GM18951 (cell line): ENCODE results near the gene TRIP13.

Experiments
- POLR2A ChIP-seq: IDR thresholded peaks from 4 replicates; pipeline ENCODE4 v1.6.1; 2011; ENCODE audit warnings: mild to moderate bottlenecking; ENCODE audit not compliant: insufficient read length, insufficient read depth; ENCODE audit errors: extremely low read depth
- in situ Hi-C: fragments of 300-500 bp; cut with MboI; formaldehyde crosslinking; loops from one replicate; pipeline ENCODE4 v1.12.0; 2022; ENCODE audit warnings: low sequenced_read_pairs, mixed read lengths, inconsistent platforms; ENCODE audit not compliant: unreplicated experiment

The TRIP13 gene

DNA sequence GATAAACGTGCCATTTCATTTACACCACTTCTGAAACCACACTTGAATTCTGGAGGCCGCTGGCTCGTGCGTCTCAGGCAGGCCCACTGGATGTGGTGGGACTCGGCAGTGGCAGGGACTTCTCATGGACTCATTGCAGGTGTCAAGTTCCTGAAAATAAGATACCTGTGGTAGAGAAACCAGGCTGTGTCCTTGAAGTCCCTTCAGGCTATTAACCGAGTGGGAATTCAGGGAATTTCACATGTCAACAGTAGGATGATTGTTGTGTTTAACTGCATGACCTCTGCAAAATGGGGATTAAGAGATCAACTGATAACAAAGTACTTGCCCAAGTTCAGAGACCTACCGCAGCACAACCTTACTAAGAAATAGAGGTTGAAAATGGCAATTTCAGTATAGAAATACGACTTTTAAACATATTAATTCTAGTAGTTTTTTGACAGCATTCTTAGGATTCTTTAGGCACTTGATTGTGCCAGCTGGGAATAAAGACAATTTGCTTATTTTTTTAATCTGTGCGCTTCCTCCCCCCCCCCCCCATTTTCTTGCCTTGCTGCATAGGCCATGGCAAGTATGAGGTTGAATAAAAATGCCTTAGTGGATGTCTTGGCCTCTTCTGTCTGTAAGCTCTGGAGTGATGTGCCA lies 26.8 kb downstream of the TRIP13 start:
- in situ Hi-C loops = no loop called here
- no peak for TF ChIP-seq POLR2A

DNA sequence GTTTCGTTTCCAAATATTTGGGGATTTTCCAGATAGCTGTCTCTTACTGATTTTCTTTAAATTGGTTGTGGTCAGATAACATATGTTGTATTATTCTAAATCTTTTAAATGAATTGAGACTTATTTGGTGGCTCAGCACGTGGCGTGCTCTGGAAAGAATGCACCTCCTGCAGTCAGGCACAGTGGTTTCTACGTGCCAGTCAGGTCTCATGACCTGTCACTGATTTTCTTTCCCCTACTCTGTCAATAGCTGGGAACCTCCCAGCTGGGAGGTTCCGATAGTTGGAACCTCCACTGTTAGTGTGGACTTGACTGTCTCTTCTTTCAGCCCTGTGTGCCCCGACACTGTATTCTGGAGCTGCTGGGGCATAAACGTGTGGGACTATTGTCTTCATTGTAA lies 27.6 kb downstream of the TRIP13 start:
- in situ Hi-C loops = no loop called here
- no peak for TF ChIP-seq POLR2A

DNA sequence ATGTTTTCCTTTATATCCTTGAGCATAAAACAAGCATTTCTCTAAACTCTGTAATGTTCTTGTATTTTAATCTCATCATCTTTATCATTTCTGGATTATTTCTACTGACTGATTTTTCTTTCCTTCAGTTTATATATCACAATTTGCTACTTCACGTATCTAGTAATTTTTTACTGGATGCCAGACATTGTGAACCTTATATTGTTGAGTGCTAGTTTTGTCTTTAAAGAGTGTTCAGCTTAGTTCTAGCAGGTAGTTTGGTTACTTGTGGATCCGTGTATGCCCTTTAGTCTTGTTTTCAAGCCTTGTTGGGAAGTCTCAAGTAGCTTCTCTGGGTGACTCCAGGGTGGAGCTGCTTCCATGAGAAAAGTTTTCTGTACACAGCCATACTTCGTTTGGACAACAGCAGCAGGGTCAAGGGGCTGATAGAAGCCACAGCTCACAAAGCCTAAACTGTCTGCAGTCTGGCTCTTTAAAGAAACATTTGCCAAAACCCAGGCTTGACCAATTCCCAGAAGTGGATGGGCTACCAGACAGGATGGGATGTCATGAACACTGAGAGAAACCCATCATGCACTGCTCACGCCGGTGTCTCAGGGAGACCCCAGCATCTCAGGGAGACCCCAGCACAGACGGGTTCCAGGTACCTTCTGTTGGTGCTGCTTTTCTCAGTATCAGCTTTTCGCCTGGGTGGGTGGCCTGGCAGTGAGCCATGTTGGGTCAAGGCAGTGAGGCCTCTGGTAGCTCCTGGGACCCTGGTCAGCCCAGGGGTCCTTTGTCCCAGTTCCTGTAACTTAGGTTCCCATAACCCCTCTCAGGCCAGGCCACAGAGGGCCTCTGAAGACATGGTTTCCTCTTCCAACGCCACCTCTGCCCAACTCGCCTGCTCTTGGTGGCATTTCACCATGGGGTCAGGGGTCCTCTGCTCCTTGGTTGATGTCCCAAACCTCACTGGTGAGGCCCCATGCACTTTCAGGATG lies 29.1 kb downstream of the TRIP13 start:
- TF ChIP-seq POLR2A = no peak
- in situ Hi-C loops = no loop called here

DNA sequence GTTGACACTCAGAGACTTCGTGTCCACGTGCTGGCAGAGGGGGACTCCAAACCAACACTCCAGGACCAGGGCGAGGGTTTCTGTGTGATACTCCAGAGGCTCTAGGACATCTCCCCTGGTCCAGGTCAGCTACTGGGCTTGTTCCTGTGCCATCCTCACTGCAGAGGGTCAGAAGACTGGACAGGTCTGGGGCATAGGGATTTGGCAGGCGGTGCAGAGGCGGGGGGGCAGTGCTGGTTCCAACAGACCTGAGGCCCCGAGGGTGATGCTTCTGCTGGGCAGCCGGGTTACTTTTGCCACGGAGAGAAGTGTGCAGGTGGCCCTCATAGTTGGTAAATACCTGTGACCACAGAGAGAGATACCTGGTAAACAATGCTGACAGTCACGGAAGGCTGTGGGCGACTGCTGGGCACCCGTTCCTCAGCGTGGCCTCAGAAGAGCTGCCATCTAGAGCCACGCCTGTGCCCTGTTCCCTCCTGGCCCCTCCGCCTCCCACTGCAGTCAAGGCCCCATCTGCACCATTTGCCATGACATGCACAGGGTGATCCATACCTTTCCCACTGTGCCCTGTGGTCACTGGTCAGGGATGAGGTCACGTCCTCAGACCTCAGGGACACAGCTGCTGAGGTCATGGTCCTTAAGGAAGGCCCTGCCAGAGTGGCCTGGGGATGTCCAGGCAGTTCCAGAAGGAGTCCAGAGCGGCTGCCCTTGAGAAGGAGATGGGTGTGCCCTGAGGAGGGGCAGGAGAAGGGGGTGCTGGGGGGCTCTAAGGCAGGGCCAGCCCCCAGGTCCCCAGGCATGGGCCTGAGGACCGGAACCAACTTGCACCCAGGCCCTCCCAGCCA lies 30.0 kb downstream of the TRIP13 start:
- in situ Hi-C loops = no loop called here
- no peak for TF ChIP-seq POLR2A

DNA sequence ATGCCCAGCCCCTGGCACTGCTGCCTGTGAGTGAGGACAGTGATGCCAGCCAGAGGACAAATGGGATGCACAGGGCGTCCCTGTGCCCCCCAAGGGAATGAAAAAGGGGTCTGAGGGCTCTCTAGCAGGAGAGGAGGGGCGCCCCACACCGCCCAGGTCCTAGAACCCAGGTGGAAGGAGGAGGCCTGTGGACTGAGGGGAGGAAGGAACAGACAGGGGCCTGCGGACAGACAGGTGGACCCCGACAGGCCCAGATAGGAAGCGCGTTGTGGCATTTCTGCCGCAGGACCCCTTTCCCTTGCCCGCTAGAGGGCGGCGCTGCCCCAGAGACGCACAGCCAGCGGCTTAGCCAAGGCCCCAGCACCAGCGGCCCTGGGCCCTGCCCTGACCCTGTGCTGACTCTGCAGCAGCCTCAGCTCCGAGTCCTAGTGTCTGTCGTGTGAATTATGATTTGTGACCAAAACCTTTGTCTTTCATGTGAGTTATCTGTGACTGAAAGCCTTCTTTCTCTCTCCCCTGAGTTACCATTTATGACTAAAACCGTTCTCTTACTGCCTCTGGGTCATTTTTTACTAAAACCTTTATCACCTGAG lies 30.7 kb downstream of the TRIP13 start:
- in situ Hi-C loops = no loop called here
- TF ChIP-seq POLR2A = no peak

DNA sequence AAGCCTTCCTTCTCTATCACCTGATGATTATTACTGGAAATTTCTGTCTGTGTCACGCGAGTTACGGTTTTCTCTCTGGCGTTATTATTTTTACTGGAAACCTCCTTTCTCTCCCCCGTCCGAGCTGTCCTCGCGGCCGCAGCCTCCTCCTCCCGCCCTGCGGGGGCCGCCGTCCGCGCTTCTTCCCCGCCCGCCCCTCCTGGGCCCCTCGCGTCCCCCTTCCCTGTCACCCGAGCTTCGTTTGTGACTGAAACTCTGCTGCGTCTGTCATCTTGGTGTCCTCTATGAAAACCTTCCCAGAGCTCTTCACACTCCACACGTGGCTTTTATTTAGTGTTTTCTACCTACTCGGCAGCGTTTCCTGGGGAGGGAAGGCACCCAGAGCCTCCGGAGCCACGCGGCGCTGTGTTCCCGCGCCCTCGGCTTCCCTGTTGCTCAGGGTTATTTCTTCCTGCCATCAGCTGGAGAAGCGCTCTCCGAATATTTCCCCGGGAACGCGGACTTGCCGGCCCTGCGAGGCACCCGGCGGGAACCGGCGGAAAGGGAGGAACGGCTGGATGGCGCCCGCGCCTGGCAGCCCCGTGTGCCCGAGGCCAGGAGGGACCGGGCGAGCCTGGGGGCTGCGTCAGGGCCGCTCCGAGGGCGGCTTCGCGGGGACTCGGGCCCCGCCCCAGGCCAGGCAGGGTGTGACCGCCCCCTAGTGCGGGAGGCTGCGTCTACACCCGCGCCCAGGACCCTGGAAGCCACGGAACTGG lies 33.9 kb downstream of the TRIP13 start:
- in situ Hi-C loops = loop anchor here (25.0 kb wide), 1 partner anchor 211 kb away; no protein-coding TSS in a partner anchor
- no peak for TF ChIP-seq POLR2A

DNA sequence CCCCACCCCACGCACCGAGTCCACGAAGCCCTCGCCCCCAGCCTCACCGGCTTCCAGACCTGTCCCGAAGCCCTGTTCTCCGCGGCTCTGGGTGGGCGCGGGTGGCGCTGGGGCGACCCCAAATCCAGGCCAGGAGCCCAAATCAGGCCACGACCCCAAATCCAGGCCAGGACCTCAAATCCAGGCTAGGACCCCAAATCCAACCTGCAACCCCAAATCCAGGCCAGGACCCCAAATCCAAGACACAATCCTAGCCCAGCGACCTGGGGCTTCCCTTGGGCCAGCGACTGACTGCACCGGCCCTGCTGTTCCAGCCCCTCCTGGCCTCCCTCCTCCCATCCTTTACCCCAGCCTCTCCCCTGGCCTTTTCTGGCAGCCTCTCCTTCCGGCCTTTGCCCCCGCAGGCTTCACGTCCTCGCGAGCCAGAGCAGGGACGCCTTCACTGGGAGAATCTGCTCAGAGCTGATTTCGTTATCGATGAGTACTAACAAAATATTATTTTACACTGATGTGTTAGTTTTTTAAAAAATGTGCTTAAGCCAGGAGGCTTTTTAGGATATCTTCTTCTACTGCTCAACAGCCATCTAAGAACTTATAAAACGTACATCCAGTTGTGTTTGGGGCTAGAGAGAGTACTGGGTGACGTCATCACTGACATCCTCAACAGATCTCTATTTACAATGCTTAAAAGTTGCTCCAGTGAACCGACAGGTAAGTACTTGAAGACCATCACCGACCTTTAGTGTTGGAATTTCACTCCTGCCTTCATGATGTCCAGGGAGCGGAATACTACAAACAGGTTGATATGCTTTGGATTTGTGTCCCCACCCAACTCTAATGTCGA lies 34.7 kb downstream of the TRIP13 start:
- no peak for TF ChIP-seq POLR2A
- in situ Hi-C loops = loop anchor here (25.0 kb wide), 1 partner anchor 210 kb away; no protein-coding TSS in a partner anchor

DNA sequence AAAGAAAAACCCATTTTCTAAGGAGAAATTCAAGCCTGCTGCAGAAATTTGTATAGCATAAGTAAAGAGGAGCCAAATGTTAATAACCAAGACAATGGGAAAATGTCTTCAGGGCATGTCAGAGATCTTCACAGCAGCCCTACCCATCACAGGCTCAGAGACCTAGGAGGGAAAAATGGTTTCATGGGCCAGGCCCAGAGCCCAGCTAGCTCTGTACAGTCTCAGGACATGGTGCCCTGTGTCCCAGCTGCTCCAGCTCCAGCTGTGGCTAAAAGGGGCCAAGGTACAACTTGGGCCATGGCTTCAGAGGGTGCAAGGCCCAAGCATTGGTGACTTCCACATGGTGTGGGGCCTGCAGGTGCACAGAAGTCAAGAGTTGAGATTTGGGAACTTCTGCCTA lies 36.5 kb downstream of the TRIP13 start:
- in situ Hi-C loops = loop anchor here (25.0 kb wide), 1 partner anchor 208 kb away; no protein-coding TSS in a partner anchor

DNA sequence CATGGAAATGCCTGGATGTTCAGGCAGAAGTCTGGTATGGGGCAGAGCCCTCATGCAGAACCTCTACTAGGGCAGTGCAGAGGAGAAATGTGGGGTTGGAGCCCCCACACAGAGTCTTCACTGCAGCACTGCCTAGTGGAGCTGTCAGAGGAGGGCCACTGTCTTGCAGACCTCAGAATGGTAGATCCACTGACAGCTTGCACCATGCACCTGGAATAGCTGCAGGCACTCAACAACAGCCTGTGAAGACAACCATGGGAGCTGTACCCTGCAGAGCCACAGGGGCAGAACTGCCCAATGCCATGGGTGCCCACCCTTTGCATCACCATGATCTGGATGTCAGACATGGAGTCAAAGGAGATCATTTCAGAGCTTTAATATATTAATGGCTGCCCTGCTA lies 36.9 kb downstream of the TRIP13 start:
- no peak for TF ChIP-seq POLR2A
- in situ Hi-C loops = loop anchor here (25.0 kb wide), 1 partner anchor 208 kb away; no protein-coding TSS in a partner anchor

DNA sequence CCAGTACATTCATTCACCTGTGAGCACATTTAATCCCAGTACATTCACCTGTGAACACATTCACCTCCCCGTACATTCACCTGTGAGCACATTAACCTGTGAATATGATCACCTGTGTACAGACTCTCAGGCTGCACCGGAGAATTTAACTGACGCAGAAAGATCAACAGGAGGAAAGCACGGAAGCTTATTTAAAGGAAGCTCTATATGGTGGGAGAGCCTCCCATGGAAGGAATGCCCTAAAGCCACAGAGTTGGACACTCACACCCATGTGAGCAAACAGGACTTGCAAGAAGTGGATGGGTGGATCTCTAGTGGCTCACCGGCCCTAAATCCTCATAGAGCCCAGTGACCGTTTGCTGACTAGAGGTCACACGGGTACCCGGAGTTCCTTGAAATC lies 38.2 kb downstream of the TRIP13 start:
- in situ Hi-C loops = loop anchor here (25.0 kb wide), 1 partner anchor 206 kb away; no protein-coding TSS in a partner anchor
- TF ChIP-seq POLR2A = no peak

DNA sequence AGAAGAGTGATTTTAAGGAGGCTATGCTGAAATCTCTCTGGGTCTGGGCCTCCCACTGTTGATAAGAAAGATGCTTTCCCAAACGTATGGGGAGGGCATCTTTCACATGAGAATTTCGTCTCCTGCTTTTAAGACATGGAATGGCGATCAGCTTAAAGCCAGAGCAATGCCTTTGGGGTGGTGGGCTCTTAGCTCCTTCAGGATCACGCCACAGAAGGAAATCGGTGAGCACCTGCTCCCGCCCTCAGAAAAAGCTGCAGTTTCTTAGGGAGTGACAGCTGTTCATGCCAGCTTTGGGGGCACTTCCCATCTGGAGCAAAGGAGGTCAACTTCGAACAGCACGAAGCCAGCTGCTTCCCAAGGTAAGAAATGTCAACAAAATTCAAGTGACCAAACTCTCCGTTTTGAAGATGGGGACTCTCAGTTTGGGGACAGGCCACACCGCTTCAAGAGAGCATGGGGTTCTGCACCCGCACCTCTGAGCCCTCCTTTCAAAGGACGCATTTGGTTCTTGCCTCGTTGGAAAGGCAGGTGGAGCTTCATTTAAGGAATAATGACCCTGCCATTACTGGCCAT lies 39.0 kb downstream of the TRIP13 start:
- no peak for TF ChIP-seq POLR2A
- in situ Hi-C loops = loop anchor here (25.0 kb wide), 1 partner anchor 206 kb away; no protein-coding TSS in a partner anchor

DNA sequence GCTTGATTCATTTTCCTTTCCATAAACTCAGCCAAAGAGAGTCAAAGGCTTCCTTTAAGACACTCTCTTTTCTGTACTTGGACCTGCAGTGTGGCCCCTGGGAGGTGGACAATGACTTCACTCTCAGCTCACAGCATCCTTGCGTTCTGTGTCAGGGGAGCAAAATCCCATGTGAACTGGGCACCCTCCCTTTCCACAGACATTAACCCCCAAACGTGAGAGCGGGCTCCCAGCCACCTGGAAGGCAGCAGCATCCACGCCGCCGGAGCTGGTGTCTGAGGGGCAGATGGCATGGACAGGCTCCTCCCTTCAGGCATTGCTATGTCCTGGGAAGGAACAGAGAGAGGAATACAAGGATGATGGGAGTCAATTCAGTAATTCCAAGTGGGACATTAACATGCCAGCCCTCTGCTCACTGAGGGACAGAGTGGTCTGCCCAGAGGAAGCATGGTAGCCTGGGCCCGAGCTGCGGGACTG lies 39.5 kb downstream of the TRIP13 start:
- in situ Hi-C loops = loop anchor here (25.0 kb wide), 1 partner anchor 205 kb away; no protein-coding TSS in a partner anchor
- TF ChIP-seq POLR2A = no peak
